Mucosa of descending colon (tissue), 3 donors: Measurements from ENCODE around the gene SLC29A2. TPM values are rescaled to one million over a fixed set of nuclear protein-coding genes. Genes with fewer than 3 reads are reported as not detected.
A peak's percentile ranks its signal among the peaks of the same experiment; 100 is the strongest.

Experiments used
- ATAC-seq: fragments of 200-7000 bp; cut with Tn5 transposase; one replicate; pipeline ENCODE4 v1.9.1; 2020; ENCODE audit warnings: mild to moderate bottlenecking, moderate library complexity
- DNase-seq, 3 donors: peaks; one replicate each; pipeline ENCODE4 v3.0.0-alpha.2; 2020
- H3K36me3 ChIP-seq: fragments of 200-600 bp; one replicate; pipeline ENCODE4 v1.8.0; 2021; ENCODE audit warnings: low read depth, mild to moderate bottlenecking
- H3K4me1 ChIP-seq: fragments of 200-600 bp; one replicate; pipeline ENCODE4 v1.8.0; 2021; ENCODE audit warnings: low read depth, mild to moderate bottlenecking
- H3K4me3 ChIP-seq: fragments of 200-600 bp; one replicate; pipeline ENCODE4 v1.8.0; 2021; ENCODE audit warnings: mild to moderate bottlenecking
- H3K9me3 ChIP-seq: fragments of 200-600 bp; one replicate; pipeline ENCODE4 v1.8.0; 2021; ENCODE audit warnings: mild to moderate bottlenecking
- CTCF ChIP-seq: fragments of 200-600 bp; IDR thresholded peaks from one replicate; pipeline ENCODE4 v1.8.0; 2022; ENCODE audit warnings: antibody characterized with exemption, mild to moderate bottlenecking
- intact Hi-C, 2 donors: fragments of 100-400 bp; cut with DNase I in 1 of 2; cut with micrococcal nuclease in 1 of 2; formaldehyde crosslinking; loops; one replicate each; pipeline versions ENCODE4 v1.11.0 to v1.11.1; 2022; cut with DNase I, micrococcal nuclease
- total RNA-seq, 3 donors: library from RNA; stranded (reverse); fragmentation: NEBNext Ultra II Directional in 2 of 3; extraction: Animal tissue kit (Norgen Biotek cat#: 25700) in 2 of 3; gene quantifications; one replicate each; pipeline versions ENCODE4 v1.2.1 to v1.2.4, GENCODE V29; 2021 to 2023
- donor health status: DM: no; HTN: no; CAD: no; lungs with moderate emphysema.
- donor health status: DM: no; HTN: no; CAD: no.
- donor health status: DM: no; HTN: yes; CAD: no.

SLC29A2 gene
- total RNA-seq, 3 donors from 2014 or later = 10.3 to 22.6 (median 14.9) TPM

GRCh38 chr11:66333896-66334604, 37.5 kb downstream of the SLC29A2 start:
- H3K36me3 ChIP-seq = no peaks in the 10 kb centered on the region

GRCh38 chr11:66333220-66333877, 38.2 kb downstream of the SLC29A2 start:
- DNase-seq = peak in 2 of 3 donors; percentile 24 to 48
- no peak overlapping the region for H3K4me3 ChIP-seq
- no peaks in the 10 kb centered on the region for H3K9me3 ChIP-seq
- no peak for TF ChIP-seq CTCF
- intact Hi-C loops = no loop called here
- peaks cover 25% of the 10 kb centered on the region for H3K4me1 ChIP-seq
- no peaks in the 10 kb centered on the region for H3K36me3 ChIP-seq
- no peak for ATAC-seq

More at GRCh38 chr11:66333896-66334604, 37.5 kb downstream of the SLC29A2 start:
- TF ChIP-seq CTCF = no peak
- DNase-seq = peak in 2 of 3 donors; percentile 21 to 43
- no peak for ATAC-seq
- intact Hi-C loops = no loop called here
- peaks cover 19% of the 10 kb centered on the region for H3K4me1 ChIP-seq
- H3K4me3 ChIP-seq = no peak overlapping the region
- no peaks in the 10 kb centered on the region for H3K9me3 ChIP-seq

- intact Hi-C loops = no loop called here
- no peak overlapping the region for H3K4me3 ChIP-seq
- TF ChIP-seq CTCF = no peak
- no peaks in the 10 kb centered on the region for H3K9me3 ChIP-seq
- DNase-seq = no peak
- ATAC-seq = no peak
- peaks cover 31% of the 10 kb centered on the region for H3K4me1 ChIP-seq
- H3K36me3 ChIP-seq = no peaks in the 10 kb centered on the region
Observed at GRCh38 chr11:66332371-66333219, 39.0 kb downstream of the SLC29A2 start.

- intact Hi-C loops = no loop called here
- ATAC-seq = no peak
- H3K4me1 ChIP-seq = peaks cover 26% of the 10 kb centered on the region
- no peak overlapping the region for H3K4me3 ChIP-seq
- TF ChIP-seq CTCF = no peak
- DNase-seq = peak in 1 of 3 donors; percentile 39
- H3K36me3 ChIP-seq = no peaks in the 10 kb centered on the region
- no peaks in the 10 kb centered on the region for H3K9me3 ChIP-seq
Observed at GRCh38 chr11:66331542-66332370, 39.8 kb downstream of the SLC29A2 start.

GRCh38 chr11:66330931-66331330, 40.6 kb downstream of the SLC29A2 start:
- H3K4me1 ChIP-seq = peaks cover 21% of the 10 kb centered on the region
- intact Hi-C loops = no loop called here
- H3K9me3 ChIP-seq = no peaks in the 10 kb centered on the region
- DNase-seq (peak in 1 of 3 donors; percentile 44), ATAC-seq (no peak)
- no peak overlapping the region for H3K4me3 ChIP-seq
- no peak for TF ChIP-seq CTCF
- H3K36me3 ChIP-seq = no peaks in the 10 kb centered on the region
